Activated T-cell treated with anti-CD3 and anti-CD28 coated beads for 4 hours (primary cell): ENCODE results near the gene NCAPG2.
A peak's percentile ranks its signal among the peaks of the same experiment; 100 is the strongest.
"Not testable (repeated sequence)": the region's sequence is repeated elsewhere in the genome, so short reads cannot be mapped to it uniquely, and the experiment has no call there.

Experiments used
- DNase-seq: peaks from one replicate; pipeline ENCODE4 v3.0.0-alpha.2; 2020

Gene NCAPG2

GRCh38 chr7:158703679-158704523 lies 703 bp downstream of the NCAPG2 start:
- DNase-seq = not testable (repeated sequence)

GRCh38 chr7:158702944-158703343 lies 1.7 kb downstream of the NCAPG2 start:
- no peak for DNase-seq

GRCh38 chr7:158702196-158702595 lies 2.4 kb downstream of the NCAPG2 start:
- DNase-seq = no peak

GRCh38 chr7:158700008-158700407 lies 4.6 kb downstream of the NCAPG2 start:
- no peak for DNase-seq

GRCh38 chr7:158699341-158699740 lies 5.3 kb downstream of the NCAPG2 start:
- no peak for DNase-seq

GRCh38 chr7:158698657-158699195 lies 5.9 kb downstream of the NCAPG2 start:
- no peak for DNase-seq

GRCh38 chr7:158697597-158697996 lies 7.0 kb downstream of the NCAPG2 start:
- DNase-seq = not testable (repeated sequence)

GRCh38 chr7:158695726-158696452 lies 8.7 kb downstream of the NCAPG2 start:
- peak; percentile 17 for DNase-seq

- no peak for DNase-seq
These were observed 9.5 kb downstream of the NCAPG2 start for GRCh38 chr7:158695056-158695455.

- no peak for DNase-seq
These were observed 10.0 kb downstream of the NCAPG2 start for GRCh38 chr7:158694650-158695049.

- no peak for DNase-seq
These were observed 15.1 kb downstream of the NCAPG2 start for GRCh38 chr7:158689488-158689887.

- DNase-seq = no peak
These were observed 17.2 kb downstream of the NCAPG2 start for GRCh38 chr7:158687406-158687805.

- DNase-seq = no peak
These were observed 18.9 kb downstream of the NCAPG2 start for GRCh38 chr7:158685693-158686092.

GRCh38 chr7:158684329-158684728 lies 20.3 kb downstream of the NCAPG2 start:
- DNase-seq = no peak

GRCh38 chr7:158683541-158683940 lies 21.1 kb downstream of the NCAPG2 start:
- no peak for DNase-seq

GRCh38 chr7:158682456-158682855 lies 22.1 kb downstream of the NCAPG2 start:
- no peak for DNase-seq

GRCh38 chr7:158680754-158681153 lies 23.9 kb downstream of the NCAPG2 start:
- DNase-seq = no peak

GRCh38 chr7:158676906-158677305 lies 27.7 kb downstream of the NCAPG2 start:
- no peak for DNase-seq

- no peak for DNase-seq
These were observed 28.3 kb downstream of the NCAPG2 start for GRCh38 chr7:158676171-158676840.

- no peak for DNase-seq
These were observed 31.6 kb downstream of the NCAPG2 start for GRCh38 chr7:158672975-158673374.

- DNase-seq = not testable (repeated sequence)
These were observed 36.5 kb downstream of the NCAPG2 start for GRCh38 chr7:158668086-158668485.

- not testable (repeated sequence) for DNase-seq
These were observed 37.5 kb downstream of the NCAPG2 start for GRCh38 chr7:158666966-158667678.

GRCh38 chr7:158666401-158666800 lies 38.2 kb downstream of the NCAPG2 start:
- no peak for DNase-seq
